GM23338 (cell line): ENCODE data around the gene CTDP1.

Source experiments
- CREB1 ChIP-seq: fragments of 250-450 bp; sonication (Bioruptor Pico); IDR thresholded peaks from 2 replicates; pipeline ENCODE4 v1.5.0; 2020; ENCODE audit warnings: low read depth, mild to moderate bottlenecking, moderate library complexity
- EZH2 ChIP-seq: fragments of 200-600 bp; sonication (generic); IDR thresholded peaks from one replicate; pipeline ENCODE4 v1.8.0; 2017; ENCODE audit warnings: antibody characterized with exemption, mild to moderate bottlenecking, low read depth; ENCODE audit not compliant: unreplicated experiment
- EZH2phosphoT487 ChIP-seq: fragments of 200-600 bp; sonication (generic); IDR thresholded peaks from one replicate; pipeline ENCODE4 v1.8.1; 2018; ENCODE audit warnings: antibody characterized with exemption; ENCODE audit not compliant: unreplicated experiment
- JUNB ChIP-seq: IDR thresholded peaks from one replicate; pipeline ENCODE4 v1.6.1; 2016; ENCODE audit warnings: antibody characterized with exemption; ENCODE audit not compliant: unreplicated experiment
- POLR2AphosphoS5 ChIP-seq: IDR thresholded peaks from 2 replicates; pipeline ENCODE4 v1.6.1; 2016; ENCODE audit warnings: antibody characterized with exemption, low read depth
- ZNF114 ChIP-seq: fragments of 250-450 bp; sonication (Bioruptor Pico); IDR thresholded peaks from 2 replicates; pipeline ENCODE4 v1.5.0; 2020; ENCODE audit warnings: mild to moderate bottlenecking, moderate library complexity
- TF ChIP-seq, protein P1 (sequence below), 2 experiments: fragments of 200-600 bp in 1 of 2; sonication (generic) in 1 of 2; conservative IDR thresholded peaks; 2 replicates each; pipeline versions ENCODE4 v1.5.1 to v1.6.1; 2016 to 2017; ENCODE audit warnings: antibody characterized with exemption in 2 of 2, low read depth in 2 of 2, mild to moderate bottlenecking in 2 of 2, moderate library complexity in 1 of 2
- TF ChIP-seq, protein P2 (sequence below): IDR thresholded peaks from one replicate; pipeline ENCODE4 v1.6.1; 2018; ENCODE audit warnings: antibody characterized with exemption; ENCODE audit not compliant: unreplicated experiment

DNA sequence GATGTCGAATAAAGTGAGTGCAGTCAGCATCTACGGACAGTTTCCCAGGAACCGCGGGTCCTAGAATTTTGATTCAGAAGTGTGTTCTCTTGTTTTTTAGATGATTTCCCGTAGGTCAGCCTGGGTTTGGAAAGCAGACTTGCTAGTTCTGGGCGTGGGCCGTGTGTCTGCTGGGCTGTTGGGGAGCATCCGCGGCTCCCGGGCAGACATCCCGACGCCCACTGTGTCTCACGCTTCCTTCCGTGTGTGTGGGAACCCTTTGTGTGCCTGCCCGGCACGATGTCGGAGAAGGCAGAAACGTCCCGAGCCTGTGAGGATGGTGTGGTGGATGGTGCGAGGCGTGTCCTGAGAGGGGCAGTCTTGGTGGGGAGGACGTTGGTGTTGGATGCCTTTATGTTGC is 18.4 kb downstream of the CTDP1 start:
- TF ChIP-seq, protein P1, sequence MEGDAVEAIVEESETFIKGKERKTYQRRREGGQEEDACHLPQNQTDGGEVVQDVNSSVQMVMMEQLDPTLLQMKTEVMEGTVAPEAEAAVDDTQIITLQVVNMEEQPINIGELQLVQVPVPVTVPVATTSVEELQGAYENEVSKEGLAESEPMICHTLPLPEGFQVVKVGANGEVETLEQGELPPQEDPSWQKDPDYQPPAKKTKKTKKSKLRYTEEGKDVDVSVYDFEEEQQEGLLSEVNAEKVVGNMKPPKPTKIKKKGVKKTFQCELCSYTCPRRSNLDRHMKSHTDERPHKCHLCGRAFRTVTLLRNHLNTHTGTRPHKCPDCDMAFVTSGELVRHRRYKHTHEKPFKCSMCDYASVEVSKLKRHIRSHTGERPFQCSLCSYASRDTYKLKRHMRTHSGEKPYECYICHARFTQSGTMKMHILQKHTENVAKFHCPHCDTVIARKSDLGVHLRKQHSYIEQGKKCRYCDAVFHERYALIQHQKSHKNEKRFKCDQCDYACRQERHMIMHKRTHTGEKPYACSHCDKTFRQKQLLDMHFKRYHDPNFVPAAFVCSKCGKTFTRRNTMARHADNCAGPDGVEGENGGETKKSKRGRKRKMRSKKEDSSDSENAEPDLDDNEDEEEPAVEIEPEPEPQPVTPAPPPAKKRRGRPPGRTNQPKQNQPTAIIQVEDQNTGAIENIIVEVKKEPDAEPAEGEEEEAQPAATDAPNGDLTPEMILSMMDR (conservative IDR thresholded peaks at IDR 0.05; ENCODE audit: low read depth in 2 of 2): no peak
- TF ChIP-seq ZNF114 (CRISPR knock-in tag): no peak
- TF ChIP-seq EZH2phosphoT487: no peak
- no peak for TF ChIP-seq EZH2
- TF ChIP-seq CREB1 (CRISPR knock-in tag): no peak
- TF ChIP-seq JUNB: no peak
- no peak for TF ChIP-seq POLR2AphosphoS5
- TF ChIP-seq, protein P2, sequence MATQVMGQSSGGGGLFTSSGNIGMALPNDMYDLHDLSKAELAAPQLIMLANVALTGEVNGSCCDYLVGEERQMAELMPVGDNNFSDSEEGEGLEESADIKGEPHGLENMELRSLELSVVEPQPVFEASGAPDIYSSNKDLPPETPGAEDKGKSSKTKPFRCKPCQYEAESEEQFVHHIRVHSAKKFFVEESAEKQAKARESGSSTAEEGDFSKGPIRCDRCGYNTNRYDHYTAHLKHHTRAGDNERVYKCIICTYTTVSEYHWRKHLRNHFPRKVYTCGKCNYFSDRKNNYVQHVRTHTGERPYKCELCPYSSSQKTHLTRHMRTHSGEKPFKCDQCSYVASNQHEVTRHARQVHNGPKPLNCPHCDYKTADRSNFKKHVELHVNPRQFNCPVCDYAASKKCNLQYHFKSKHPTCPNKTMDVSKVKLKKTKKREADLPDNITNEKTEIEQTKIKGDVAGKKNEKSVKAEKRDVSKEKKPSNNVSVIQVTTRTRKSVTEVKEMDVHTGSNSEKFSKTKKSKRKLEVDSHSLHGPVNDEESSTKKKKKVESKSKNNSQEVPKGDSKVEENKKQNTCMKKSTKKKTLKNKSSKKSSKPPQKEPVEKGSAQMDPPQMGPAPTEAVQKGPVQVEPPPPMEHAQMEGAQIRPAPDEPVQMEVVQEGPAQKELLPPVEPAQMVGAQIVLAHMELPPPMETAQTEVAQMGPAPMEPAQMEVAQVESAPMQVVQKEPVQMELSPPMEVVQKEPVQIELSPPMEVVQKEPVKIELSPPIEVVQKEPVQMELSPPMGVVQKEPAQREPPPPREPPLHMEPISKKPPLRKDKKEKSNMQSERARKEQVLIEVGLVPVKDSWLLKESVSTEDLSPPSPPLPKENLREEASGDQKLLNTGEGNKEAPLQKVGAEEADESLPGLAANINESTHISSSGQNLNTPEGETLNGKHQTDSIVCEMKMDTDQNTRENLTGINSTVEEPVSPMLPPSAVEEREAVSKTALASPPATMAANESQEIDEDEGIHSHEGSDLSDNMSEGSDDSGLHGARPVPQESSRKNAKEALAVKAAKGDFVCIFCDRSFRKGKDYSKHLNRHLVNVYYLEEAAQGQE: no peak
